Measurements from ENCODE around the gene IFNL3.
A peak's percentile ranks its signal among the peaks of the same experiment; 100 is the strongest.

The IFNL3 gene

GRCh38 chr19:39212375-39212742, 32.4 kb downstream of the IFNL3 start:
- DNase-seq, result peak; percentile 38

- DNase-seq, result no peak
Observed at GRCh38 chr19:39211731-39212374, 33.0 kb downstream of the IFNL3 start.

- no peak for DNase-seq
Observed at GRCh38 chr19:39209196-39209595, 35.6 kb downstream of the IFNL3 start.

GRCh38 chr19:39208175-39208795, 36.5 kb downstream of the IFNL3 start:
- no peak for DNase-seq

DNA sequence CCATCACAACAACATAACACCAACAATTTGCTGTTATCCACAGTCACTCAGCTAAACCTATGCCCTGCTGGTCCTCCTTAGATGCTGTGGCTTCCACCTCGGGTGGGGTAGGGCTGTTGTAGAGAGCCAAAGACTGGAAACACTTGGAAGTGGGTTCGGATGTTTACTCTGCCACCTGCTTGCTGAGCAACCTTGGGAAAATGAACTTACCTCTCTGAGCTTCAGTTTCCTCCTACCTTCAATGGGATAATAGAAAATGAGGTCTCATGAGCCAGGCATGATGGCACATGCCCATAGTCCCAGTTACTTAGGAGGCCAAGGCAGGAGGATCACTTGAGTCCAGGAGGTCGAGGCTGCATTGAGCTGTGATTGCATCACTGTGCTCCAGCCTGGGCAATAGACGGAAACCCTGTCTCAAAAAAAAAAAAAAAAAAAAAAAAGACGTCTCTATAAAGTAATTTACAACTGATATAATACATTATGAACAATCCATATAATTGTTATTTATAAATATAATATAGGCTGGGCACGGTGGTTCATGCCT, 37.4 kb downstream of the IFNL3 start:
- DNase-seq, result no peak

DNA sequence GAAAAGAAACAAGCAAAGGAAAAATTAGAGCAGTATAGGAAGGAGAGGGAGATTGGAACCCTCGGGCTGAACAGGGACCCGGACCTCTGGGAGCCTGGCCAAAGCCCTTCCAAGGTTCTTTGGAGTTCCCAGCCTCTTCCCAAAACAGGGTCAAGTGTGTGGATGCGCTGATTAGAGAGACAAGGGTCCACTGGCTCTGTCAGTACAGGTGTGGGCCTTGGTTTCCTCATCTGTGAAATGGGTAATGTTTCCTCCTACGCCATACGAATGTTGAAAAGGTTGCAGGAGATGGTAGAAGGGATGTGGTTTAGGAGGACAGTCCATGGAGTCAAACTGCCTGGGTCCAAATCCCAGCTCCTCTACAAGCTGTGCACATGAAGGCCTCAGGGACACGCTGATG, 38.7 kb downstream of the IFNL3 start:
- no peak for DNase-seq

DNA sequence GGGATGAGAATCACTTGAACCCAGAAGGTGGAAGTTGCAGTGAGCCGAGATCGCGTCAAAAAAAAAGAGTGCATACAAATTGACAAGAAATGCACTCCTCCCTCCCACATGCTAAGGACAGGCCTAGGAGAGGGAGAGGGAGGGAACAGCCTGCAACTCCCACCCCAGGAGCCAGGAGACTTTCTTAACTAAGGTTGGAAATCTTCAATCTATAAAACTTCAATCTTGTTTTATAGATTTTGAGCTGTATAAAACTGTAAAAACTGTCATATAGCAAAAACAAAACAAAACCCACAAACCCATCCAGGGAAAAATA, 39.4 kb downstream of the IFNL3 start:
- DNase-seq, result no peak

DNA sequence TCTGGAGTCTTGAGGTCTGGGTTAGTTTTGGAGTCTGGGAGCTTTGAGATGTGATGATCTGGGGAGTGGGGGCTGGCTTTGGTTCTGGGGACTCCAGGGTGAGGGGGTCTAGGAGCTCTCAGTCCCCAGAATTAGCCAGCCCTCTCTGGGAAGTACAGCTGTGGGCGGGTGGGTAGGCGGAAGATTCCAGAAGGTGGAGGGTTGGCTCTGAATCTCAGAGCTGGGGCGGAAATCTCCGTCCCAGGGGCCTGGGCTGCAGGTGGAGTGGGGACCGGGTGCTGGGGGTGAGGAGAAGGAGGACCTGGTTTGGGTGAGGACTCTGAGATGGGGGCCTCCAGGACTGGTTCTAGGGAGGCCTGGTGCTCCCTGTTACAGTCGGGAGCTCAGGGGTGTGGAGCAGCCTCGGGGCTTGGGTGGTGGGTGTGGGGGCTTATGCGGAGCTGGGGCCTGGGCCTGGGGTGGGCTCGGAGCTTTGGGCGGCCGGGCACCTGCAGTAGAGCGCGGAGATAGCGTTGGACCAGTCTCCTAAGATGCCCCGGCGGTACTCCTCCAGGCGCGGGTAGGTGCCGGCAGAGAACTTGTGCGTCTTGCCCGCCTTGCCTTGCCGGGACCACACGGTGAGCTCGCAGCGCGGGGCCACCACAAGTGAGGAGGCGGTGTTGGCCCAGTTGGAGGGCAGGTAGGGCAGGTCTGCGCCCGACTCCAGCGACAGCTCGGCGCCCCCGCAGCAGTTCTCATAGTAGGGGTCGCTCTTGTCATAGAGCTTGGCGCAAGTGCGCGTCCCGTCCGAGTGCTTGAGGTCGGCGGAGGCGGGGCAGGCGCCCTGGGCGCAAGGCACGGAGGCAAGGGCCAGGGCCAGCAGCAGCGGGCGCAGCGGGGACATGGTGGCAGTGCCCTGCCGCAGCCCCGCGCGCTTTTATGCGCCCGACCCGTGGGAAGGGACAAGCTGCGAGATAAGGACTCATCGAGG, 41.1 kb downstream of the IFNL3 start, which contains the start of gene SYCN:
SYCN (minus strand) TSS at position 892 of the 970 bp plus-strand sequence; CDS start at position 883, 9 bp downstream.
- no peak for DNase-seq

- no peak for DNase-seq
Observed at GRCh38 chr19:39202998-39203355, 41.8 kb downstream of the IFNL3 start.

- no peak for DNase-seq
Observed at GRCh38 chr19:39200803-39201115, 44.0 kb downstream of the IFNL3 start.

DNA sequence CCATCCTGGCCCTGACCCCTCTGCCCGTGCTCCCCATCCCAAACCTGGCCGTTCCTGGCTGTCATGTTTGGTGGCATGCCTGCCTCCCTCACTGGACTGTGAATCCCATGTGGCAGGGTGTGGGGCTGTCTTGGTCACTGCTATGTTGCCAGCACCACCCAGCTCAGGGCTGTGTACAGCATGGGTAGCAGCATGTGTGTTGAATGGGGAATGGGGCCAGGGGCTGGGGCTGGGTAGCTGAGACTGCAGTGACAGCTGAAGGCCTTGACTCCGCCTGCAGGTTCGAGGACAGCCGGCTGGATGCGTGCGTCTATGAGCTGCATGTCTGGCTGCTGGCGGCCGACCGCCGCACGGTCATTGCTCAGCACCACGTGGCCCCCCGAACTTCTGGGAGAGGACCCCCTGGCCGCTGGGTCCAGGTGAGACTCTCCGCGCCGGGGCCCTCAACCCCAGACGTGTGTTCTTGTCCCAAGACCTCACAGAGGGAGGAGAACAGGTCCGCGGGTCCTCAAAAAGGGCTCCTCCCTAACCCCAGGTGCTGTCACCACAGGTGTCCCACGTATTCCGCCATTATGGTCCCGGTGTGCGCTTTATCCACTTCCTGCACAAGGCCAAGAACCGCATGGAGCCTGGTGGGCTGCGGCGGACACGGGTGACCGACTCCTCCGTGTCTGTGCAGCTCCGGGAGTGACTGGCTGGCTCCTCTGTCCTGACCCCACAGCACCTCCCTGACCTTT, 44.6 kb downstream of the IFNL3 start:
- DNase-seq, result no peak

DNA sequence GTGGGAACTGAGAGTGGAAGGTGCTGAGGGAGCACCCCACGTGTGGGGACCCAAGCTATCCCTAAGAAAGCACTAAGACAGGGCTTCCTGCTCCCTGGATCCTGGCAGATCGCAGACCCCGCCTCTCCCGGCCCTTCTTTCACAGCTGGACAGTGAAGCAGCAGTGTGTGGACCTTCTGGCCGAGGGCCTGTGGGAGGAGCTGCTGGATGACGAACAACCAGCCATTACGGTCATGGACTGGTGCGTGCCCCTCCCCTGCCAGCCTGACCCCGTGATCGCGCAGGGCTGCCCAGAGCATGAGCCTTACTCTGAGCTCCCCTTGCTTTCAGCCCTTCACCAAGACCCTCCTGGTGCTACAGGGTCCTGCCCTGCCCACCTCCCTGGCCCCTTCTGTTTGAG, 45.8 kb downstream of the IFNL3 start:
- no peak for DNase-seq

DNA sequence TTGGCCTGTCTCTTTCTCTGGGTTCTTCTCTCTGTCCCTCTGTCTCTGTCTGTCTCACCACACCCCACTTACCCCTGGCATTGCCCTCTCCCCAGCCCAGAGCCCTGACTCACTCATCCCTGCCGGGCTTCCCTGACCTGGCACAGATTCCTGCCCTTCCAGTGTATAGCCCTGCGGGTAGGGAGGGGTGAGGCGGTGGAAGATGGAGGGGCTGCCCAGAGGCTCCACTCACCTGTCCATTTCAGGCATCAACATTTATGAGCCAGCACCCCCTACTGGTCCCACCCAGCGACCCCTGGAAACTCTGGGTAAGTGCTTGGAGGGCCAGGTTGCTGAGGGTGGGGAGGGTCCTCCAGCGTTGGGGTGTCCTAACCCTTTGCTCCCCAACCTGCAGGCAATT, 47.0 kb downstream of the IFNL3 start:
- DNase-seq, result no peak

DNA sequence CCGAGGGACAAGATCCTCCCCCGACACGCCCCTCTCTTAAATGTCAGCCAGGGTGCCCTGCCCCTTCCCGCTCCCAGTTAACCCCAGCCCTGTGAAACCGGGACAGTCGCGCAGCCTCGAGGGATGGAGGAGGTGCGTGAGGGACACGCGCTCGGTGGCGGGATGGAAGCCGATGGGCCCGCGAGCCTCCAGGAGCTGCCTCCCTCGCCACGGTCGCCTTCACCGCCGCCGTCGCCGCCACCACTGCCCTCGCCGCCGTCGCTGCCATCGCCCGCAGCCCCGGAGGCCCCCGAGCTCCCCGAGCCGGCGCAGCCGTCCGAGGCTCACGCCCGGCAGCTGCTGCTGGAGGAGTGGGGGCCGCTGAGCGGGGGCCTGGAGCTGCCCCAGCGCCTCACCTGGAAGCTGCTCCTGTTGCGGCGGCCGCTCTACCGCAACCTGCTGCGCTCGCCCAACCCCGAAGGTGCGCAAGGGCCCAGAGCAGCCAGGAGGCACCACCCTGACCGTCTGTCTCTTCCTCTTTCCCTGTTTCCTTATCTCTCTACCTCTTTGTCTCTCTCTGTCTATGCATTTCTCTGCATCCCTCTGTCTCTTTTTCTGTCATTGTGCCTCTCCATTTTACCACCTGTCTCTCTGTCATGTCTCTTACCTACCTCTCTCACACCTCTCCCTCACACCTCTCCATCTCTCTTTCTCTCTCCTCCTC, 47.8 kb downstream of the IFNL3 start, which contains the start of gene NCCRP1:
NCCRP1 (plus strand) TSS at position 105 of the 703 bp plus-strand sequence; CDS start at position 124, 19 bp downstream.
- DNase-seq, result no peak

DNA sequence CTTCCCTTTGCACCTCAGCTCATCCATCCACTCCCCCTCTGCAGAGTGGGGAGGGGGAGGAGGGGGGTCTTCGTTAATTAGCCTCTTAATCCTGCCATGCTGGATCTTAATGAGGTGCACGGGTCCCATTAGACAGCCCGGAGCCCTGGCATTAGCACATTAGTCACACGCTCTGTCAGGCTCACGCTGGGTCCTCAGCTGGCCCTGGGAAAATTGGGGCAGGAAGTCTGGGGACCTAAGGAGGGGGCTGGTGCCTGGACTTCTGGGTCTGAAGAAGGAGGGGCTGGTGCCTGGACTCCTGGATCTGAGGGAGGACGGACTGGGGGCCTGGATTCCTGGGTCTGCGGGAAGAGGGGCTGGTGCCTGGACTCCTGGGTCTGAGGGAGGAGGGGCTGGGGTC, 48.5 kb downstream of the IFNL3 start:
- no peak for DNase-seq

DNA sequence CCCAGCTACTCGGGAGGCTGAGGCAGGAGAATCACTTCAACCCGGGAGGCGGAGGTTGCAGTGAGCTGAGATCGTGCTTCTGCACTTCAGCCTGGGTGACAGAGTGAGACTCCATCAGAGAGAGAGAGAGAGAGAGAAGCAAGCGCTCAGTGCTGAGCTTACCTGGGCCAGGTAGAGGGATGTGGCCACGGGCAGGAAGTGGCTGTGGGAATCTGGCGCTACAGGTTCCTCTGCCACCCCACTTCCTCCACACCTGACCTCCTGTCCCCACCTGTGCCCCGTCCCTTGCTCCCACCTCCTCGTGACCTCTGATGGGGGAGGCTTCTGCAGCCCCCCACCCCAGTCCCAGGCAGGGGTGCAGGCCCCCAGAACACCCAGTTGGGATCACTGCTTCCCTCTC, 49.1 kb downstream of the IFNL3 start:
- peak; percentile 22 for DNase-seq

DNA sequence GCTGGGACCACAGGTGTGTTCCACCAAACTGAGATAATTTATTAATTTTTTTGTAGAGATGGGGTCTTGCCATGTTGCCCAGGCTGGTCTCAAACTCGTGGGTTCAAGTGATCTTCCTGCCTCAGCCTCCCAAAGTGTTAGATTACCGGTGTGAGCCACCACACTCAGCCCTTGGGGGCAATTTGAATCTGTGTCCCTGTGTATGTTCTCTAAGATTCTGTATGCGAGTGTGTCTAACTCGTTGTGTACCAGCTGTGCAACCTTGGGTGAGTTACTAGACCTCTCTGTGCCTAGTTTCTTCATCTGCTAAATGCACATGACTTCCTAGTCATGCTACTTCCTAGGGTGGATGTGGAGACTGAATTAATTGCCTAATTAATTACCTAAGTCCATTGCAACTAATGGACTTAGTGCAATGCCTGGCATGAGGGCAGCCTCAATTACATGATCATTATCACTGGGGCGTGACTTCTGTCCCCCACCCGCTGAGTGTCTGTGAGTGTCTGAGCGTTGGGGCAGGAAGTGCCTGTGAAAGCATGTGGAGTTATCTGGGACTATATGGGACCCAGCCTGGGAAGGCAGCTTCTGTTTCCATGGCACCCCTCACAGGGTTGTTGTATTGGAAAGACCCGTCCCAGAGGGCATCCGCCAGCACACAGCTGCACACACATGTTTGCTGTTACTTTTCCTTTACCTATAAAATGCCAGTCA, 49.8 kb downstream of the IFNL3 start:
- DNase-seq, result no peak

GRCh38 chr19:39193803-39194202, 51.0 kb downstream of the IFNL3 start:
- no peak for DNase-seq

Data from central memory CD4-positive, alpha-beta T cell (primary cell).